ENCODE results near the gene NAALADL2. TPM values are rescaled to one million over a fixed set of nuclear protein-coding genes. Genes with fewer than 3 reads are reported as not detected.
A peak's percentile ranks its signal among the peaks of the same experiment; 100 is the strongest.

NAALADL2 gene
- polyA plus RNA-seq, 1 donor = 5.9 TPM

DNA sequence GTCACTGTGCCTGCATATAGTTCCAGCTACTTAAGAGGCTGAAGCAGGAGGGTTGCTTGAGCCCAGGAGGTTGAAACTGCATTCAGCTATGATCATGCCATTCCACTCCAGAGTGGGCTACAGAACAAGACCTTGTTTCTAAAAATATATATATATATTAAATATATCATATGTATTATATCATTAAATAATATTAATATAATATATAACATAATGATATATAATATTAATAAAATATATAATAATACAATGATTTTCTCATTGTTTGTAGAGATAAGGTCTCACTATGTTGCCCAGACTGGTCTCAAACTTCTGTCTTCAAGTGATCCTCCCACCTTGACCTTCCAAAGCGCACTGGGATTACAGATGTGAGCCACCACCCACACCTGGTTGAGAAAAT, 101.8 kb downstream of the NAALADL2 start:
- no peak for DNase-seq (ENCODE audit: low read depth)

- no peak for DNase-seq (ENCODE audit: low read depth)
Observed at GRCh38 chr3:174973465-174973864, 114.3 kb downstream of the NAALADL2 start.

DNA sequence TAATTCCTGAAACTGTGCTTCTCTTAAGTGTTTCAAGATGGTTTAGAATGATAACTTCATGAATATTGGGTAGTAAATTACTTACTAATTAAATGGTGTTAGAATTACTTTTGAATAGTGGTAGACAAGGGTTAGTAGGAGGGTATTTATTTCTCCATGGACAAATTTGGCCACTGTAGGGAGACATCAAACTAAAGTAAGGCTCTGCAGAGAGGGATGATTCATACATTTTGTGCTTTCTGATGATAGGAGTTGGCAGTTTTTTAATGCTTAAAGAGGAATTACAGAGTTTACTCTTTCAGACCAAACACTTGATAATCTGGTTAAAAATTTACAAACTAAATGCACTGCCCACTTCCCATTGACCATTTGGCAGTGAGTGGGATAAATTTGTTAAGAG, 127.6 kb downstream of the NAALADL2 start:
- no peak for DNase-seq (ENCODE audit: low read depth)

- DNase-seq (ENCODE audit: low read depth) = no peak
Observed at GRCh38 chr3:175001091-175001490, 142.0 kb downstream of the NAALADL2 start.

DNA sequence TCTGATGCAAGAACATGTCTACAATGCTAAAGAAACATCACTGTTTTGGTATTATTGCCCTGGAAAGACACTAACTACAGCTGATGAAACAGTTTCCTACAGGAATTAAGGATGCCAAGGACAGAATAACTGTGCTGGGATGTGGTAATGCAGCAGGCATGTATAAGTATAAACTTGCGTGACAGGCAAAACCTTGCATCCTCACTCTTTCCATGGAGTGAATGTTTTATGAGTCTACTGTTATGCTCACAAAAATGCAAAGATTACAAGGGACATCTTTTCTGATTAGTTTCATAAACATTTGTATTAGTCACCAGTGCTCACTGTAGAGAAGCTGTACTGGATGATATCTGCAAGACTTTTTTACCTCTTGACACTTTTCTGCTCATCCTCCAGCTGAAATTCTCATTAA, 143.6 kb downstream of the NAALADL2 start:
- DNase-seq (ENCODE audit: low read depth) = no peak

GRCh38 chr3:175003590-175003989, 144.5 kb downstream of the NAALADL2 start:
- DNase-seq (ENCODE audit: low read depth) = no peak

DNA sequence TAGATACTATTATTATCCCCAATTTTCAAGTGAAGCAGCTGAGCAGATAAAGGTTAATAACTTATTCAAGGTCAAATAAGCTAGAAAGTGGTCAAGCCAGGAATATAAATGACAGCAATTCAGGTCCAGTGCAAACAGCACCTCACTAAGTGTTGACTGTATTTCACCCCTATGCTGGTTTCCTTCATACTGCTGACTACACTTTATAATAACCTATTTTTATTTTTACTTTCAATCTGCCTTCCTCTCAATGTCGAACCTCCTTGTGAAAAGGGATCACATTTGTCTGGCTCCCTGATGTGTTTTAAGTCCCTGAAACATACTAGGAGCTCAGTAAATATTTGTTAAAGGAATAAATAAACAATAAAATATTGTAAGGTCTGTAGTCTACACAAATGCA, 146.1 kb downstream of the NAALADL2 start:
- no peak for DNase-seq (ENCODE audit: low read depth)

DNA sequence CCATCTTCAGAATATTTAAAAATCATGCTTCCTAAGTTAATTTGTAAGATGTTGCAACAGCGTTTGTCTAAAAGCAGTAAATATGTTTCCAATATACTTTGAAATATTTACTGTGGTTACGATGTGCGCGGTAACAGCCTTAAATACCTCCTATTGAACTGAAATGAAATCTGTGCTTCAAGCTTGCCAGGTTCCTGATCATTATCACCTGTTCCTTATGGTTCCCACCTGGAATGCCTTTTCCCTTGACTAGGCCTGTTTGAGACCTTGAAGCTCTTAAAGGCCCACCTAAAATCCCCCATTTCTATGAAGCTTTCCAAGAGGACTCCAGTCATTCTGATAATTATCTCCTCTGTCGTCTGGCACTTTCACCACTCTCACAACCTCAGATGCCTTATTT, 146.7 kb downstream of the NAALADL2 start:
- DNase-seq (ENCODE audit: low read depth) = no peak

GRCh38 chr3:175007306-175007705, 148.2 kb downstream of the NAALADL2 start:
- DNase-seq (ENCODE audit: low read depth) = no peak

DNA sequence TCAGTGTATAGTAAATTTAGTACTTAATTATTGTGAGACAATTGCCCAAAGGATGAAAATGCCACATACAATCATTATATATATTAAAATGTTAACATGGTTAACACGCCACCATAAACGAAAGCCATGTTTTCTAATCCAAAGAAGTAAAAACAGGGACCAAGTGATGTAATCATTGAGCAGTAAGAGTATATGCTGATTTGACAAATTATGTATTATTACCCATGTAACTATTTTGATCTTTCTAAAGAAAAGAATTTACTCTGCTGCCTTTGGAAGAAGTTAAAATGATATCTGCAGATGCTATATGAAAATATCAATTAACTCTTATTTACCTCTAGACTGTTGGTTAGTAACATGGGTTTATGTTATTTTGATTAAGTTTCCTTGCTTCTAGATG, 150.2 kb downstream of the NAALADL2 start:
- no peak for DNase-seq (ENCODE audit: low read depth)

- DNase-seq (ENCODE audit: low read depth) = no peak
Observed at GRCh38 chr3:175015056-175015635, 156.0 kb downstream of the NAALADL2 start.

DNA sequence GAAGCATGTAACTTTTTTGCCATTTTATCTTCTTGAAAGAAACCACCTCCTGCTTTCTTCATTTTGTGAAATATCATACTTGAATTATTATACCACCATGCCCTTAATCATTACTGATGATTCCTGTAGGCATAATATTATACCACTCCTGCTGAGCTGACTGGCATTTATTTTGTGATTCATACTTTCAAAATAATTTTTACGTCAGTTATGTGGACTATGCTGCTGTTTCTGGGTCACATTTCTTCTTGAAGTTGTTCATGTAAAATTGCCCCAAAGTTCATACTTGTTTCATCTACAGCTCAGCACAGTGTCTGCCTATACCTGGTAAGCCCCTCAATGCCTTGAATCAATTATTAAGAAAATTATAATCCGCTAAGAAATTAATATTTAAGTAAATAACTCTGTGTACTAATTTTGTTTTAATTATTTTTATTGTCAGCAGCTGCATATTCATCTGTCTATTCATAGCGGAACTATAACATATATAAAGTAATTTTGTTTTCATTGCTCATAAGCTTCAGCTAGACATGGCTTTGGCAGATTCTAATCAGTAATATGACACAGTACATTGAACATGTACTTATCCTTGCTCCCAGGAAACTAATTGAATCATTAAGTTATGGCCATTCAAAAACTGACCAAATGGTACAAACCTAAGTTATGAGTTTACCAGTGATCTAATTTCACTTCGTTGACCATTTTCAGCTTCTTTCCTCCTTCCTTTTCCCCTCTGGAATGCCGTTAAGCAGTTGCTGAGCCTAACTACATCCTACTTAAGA, 160.0 kb downstream of the NAALADL2 start:
- DNase-seq (ENCODE audit: low read depth) = no peak

- no peak for DNase-seq (ENCODE audit: low read depth)
Observed at GRCh38 chr3:175020101-175020500, 161.0 kb downstream of the NAALADL2 start.

DNA sequence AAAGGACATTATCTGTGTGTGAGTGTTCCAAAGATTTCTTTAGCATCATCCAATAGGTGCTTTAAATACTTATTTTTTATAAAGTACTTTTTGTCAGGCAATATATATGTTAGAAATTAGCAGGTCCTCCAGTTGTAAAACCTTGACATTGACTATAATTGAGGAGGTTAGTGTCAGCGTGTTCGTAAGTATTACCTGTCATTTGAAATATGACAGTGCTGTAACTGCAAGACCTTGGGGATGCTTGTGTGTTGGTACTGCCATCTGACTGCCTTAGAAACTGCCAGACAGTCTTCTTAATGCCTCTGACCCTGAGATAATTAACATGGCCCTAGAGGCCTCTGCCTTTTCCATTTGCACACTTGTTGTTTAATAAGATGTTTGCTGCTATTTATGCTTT, 170.7 kb downstream of the NAALADL2 start:
- DNase-seq (ENCODE audit: low read depth) = no peak

- DNase-seq (ENCODE audit: low read depth) = no peak
Observed at GRCh38 chr3:175039875-175040274, 180.7 kb downstream of the NAALADL2 start.

- no peak for DNase-seq (ENCODE audit: low read depth)
Observed at GRCh38 chr3:175041369-175041768, 182.2 kb downstream of the NAALADL2 start.

GRCh38 chr3:175046601-175047000, 187.5 kb downstream of the NAALADL2 start:
- peak; percentile 34 for DNase-seq (ENCODE audit: low read depth)

DNA sequence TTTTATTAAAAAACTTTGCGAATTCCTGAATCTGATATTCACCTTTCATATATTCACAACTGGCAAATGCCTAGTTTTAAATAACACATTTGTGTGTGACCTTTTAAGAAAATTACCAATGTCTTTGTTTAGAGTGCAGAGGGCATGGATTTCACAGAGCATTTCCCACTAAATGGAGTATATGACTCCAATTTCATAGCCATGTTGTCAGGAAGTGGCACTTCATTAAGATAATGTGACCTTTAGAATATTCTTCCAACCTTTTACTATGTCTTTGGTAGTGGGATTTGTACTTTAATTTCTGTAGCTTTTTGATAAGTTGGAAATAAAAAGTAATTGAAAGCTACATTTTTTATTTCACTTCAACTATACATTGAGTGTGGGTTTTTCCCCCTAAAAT, 188.7 kb downstream of the NAALADL2 start:
- no peak for DNase-seq (ENCODE audit: low read depth)

DNA sequence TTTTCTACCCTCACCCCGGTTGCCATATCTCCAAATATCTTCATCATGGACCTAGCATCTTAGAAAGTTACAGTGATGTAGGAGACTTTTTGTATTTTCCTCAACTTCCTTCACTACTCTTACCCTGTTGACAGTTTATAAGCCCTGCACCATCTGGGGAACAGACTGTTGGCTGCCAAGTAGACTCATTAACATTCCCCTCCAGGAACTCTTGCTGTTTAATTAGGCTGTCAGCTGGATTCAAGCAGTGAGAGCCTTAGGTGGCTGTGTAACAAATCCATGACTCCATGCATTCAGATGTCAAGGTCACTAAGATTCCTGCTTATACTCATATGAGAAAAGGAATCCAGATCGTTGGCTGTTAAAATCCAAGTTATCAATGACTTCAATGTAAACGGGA, 198.3 kb downstream of the NAALADL2 start:
- no peak for DNase-seq (ENCODE audit: low read depth)

DNA sequence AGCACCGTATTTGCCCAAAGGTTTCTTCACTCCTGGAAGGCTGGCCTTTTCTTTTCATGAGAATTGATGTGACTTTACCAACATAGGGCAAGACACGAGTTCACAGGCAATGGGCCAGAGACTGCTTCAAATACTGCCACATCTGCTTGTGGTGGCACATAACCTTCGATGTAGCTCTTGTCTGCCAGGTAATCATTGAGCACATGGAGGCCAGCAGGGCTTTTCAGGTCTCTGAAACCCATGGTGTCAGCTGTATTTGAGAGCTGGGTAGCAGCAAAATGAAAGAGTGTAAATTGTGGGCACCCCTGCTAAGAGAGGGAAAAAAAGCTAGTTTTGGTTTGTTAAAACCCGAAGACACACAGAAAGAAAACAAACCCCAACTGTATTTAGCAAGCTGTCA, 200.7 kb downstream of the NAALADL2 start:
- DNase-seq (ENCODE audit: low read depth) = no peak

- DNase-seq (ENCODE audit: low read depth) = no peak
Observed at GRCh38 chr3:175065497-175065896, 206.4 kb downstream of the NAALADL2 start.

DNA sequence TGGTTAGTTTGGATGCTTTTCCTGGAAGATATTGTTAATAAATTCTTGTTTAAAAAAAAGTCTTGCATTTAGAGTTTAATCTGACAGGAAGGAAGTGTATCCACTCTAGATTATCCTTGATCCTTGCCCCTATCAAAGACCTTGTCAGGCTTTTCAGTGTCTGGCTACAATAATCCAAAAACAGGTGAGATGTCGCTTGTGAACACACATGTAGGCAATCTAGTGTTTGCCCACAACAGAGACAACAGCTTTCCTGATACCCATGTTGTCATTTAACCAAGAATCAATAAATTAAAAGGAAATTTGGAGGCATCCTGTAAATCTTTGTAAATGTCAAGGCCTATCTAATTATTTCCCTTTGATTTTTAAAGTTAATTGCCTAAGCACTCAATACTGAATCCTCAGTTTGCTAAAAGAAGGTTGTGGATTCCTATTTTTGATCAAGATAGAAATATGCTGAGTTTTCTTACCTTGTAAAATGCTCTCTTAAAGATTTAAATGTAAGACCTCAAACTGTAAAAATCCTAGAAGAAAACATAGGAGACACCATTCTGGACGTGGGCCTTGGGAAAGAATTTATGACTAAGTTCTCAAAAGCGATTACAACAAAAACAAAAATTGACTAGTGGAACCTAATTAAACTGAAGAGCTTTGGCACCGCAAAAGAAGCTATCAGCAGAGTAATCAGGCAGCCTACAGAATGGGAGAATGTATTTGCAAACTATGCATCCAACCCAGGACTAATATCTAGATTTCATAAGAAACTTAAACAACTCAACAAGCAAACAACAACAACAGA, 207.7 kb downstream of the NAALADL2 start:
- DNase-seq (ENCODE audit: low read depth) = no peak

GRCh38 chr3:175068587-175068986, 209.5 kb downstream of the NAALADL2 start:
- no peak for DNase-seq (ENCODE audit: low read depth)

All from forelimb muscle (tissue), 1 donor.